HepG2 (cell line): Measurements from ENCODE around the gene MAP4K3. TPM values are rescaled to one million over a fixed set of nuclear protein-coding genes. Genes with fewer than 3 reads are reported as not detected.
"Not testable (repeated sequence)": the region's sequence is repeated elsewhere in the genome, so short reads cannot be mapped to it uniquely, and the experiment has no call there.

ENCODE experiments used
- ATAC-seq: fragments of 200-7000 bp; cut with Tn5 transposase; 3 replicates; pipeline ENCODE4 v1.9.1; 2020; ENCODE audit warnings: mild to moderate bottlenecking, moderate library complexity
- BruUV-seq: library from RNA; stranded (reverse); fragments of 400-500 nt; replicated peaks from 2 replicates; lab custom pipeline; 2021; lab: Mats Ljungman, UMichigan
- CTCF ChIA-PET: fragments of 300-600 bp; formaldehyde crosslinking; extraction: SDS; loops from one replicate; lab custom pipeline; 2021; ENCODE audit warnings: low total read pairs, inconsistent platforms, low intra/inter-chr PET ratio; lab: Yijun Ruan, JAX
- POLR2A ChIA-PET: fragments of 350-600 bp; sonication (Branson Sonifier 250); formaldehyde crosslinking; loops from one replicate; lab custom pipeline; 2020; ENCODE audit warnings: antibody characterized with exemption, inconsistent platforms; lab: Yijun Ruan, JAX
- DNase-seq: peaks from one replicate; pipeline ENCODE4 v3.0.0-alpha.2; 2015; ENCODE audit warnings: low spot score
- FAIRE-seq: peaks from 3 replicates; lab custom pipeline; 2011; peaks lifted over from hg19 to GRCh38; lab: Jason Lieb, UNC
- H2AFZ ChIP-seq: one replicate; pipeline ENCODE4 v1.6.1; 2011; ENCODE audit warnings: low read length, inconsistent platforms
- H3K27ac ChIP-seq: fragments of 300-600 bp; 3 replicates; pipeline ENCODE4 v1.8.0; 2011; ENCODE audit warnings: mixed run types, mild to moderate bottlenecking, mixed read lengths, low read length, inconsistent platforms; ENCODE audit not compliant: insufficient read depth; ENCODE audit errors: extremely low read length
- H3K27me3 ChIP-seq, 2 experiments: fragments of 200-600 bp in 1 of 2; 2 replicates in 1 of 2; 3 replicates in 1 of 2; pipeline versions ENCODE4 v1.6.0 to v1.8.0; 2011; ENCODE audit warnings: low read length in 2 of 2, mild to moderate bottlenecking in 2 of 2, moderate library complexity in 2 of 2, inconsistent platforms in 1 of 2; ENCODE audit not compliant: insufficient read depth in 2 of 2, control insufficient read depth in 1 of 2
- H3K36me3 ChIP-seq, 2 experiments: fragments of 200-600 bp in 1 of 2; replicated peaks in 1 of 2; 2 replicates in 1 of 2; 3 replicates in 1 of 2; pipeline versions ENCODE4 v1.5.1 to v1.8.0; 2011; ENCODE audit warnings: low read length in 2 of 2, inconsistent platforms in 1 of 2; ENCODE audit not compliant: insufficient read depth in 2 of 2, control insufficient read depth in 1 of 2
- H3K4me1 ChIP-seq: 2 replicates; pipeline ENCODE4 v1.5.1; 2012; ENCODE audit warnings: low read length, inconsistent platforms; ENCODE audit not compliant: insufficient read depth
- H3K4me2 ChIP-seq: 2 replicates; pipeline ENCODE4 v1.6.0; 2011; ENCODE audit warnings: low read depth, low read length, inconsistent platforms
- H3K4me3 ChIP-seq, 3 experiments: fragments of 200-600 bp in 1 of 3; sonication (generic), shearing (Covaris generic) in 1 of 3; replicated peaks in 1 of 3; 2 replicates each; pipeline ENCODE4 v1.5.1; 2011 to 2016; ENCODE audit warnings: low read length in 3 of 3, inconsistent platforms in 2 of 3, low read depth in 2 of 3, mild to moderate bottlenecking in 2 of 3, control low read depth in 1 of 3, mixed read lengths in 1 of 3; ENCODE audit not compliant: insufficient read depth in 1 of 3
- H3K79me2 ChIP-seq: one replicate; pipeline ENCODE4 v1.6.1; 2011; ENCODE audit warnings: low read length, inconsistent platforms; ENCODE audit not compliant: insufficient read depth
- H3K9ac ChIP-seq: 2 replicates; pipeline ENCODE4 v1.6.0; 2011; ENCODE audit warnings: mild to moderate bottlenecking, low read depth, low read length, inconsistent platforms; ENCODE audit not compliant: insufficient read depth
- H3K9me3 ChIP-seq: 2 replicates; pipeline ENCODE4 v1.5.1; 2012; ENCODE audit warnings: mild to moderate bottlenecking, low read length
- H4K20me1 ChIP-seq: 2 replicates; pipeline ENCODE4 v1.6.0; 2011; ENCODE audit warnings: inconsistent platforms, mild to moderate bottlenecking, low read length, moderate library complexity; ENCODE audit not compliant: insufficient read depth
- MAFK ChIP-seq, 2 experiments: IDR thresholded peaks in 1 of 2; conservative IDR thresholded peaks in 1 of 2; 2 replicates each; pipeline ENCODE4 v1.6.1; 2011; ENCODE audit warnings: improper control_type of control experiment in 2 of 2, low read length in 2 of 2
- ZBTB38 ChIP-seq: sonication (generic); formaldehyde crosslinking; IDR thresholded peaks from 2 replicates; pipeline ENCODE4 v1.5.1; 2020; ENCODE audit warnings: mild to moderate bottlenecking, missing genetic modification reagents
- WGBS: methylation state at CpG from one replicate; pipeline ENCODE4 v1.1.6; 2017; ENCODE audit warnings: low lambda C conversion rate; 5-methylcytosine and 5-hydroxymethylcytosine counted together
- in situ Hi-C: cut with HindIII; loops from 2 replicates; pipeline ENCODE4 v1.10.0; 2017; ENCODE audit warnings: low pct_unique_long_range_greater_than_20kb; ENCODE audit not compliant: extremely low pct_ligation_motif_present
- intact Hi-C: fragments of 100-400 bp; cut with micrococcal nuclease; formaldehyde crosslinking; loops from one replicate; pipeline ENCODE4 v1.10.0; 2022; ENCODE audit not compliant: unreplicated experiment
- polyA plus RNA-seq, 8 experiments: library from polyadenylated mRNA; depleted of rRNA in 3 of 8; stranded (reverse) in 7 of 8; unstranded in 1 of 8; fragments of >200 nt; fragmentation: Illumina TruSeq in 4 of 8; extraction: Trizol in 4 of 8; gene quantifications; 2 replicates each; pipeline versions ENCODE4 v1.2.1 to v1.2.3, GENCODE V29; 2011 to 2016; ENCODE audit warnings: low read depth in 4 of 8, missing spikeins in 1 of 8, mixed read lengths in 1 of 8; ENCODE audit not compliant: insufficient read depth in 1 of 8
- total RNA-seq, 5 experiments: library from RNA; depleted of rRNA; stranded (reverse); fragments of >200 nt; fragmentation: Illumina TruSeq; extraction: Trizol; gene quantifications; 2 replicates each; pipeline ENCODE4 v1.2.3, GENCODE V29; 2016; ENCODE audit warnings: low read depth in 1 of 5
- TF ChIP-seq, protein P1 (sequence below): sonication (generic); formaldehyde crosslinking; IDR thresholded peaks from 2 replicates; pipeline ENCODE4 v1.5.1; 2020; ENCODE audit warnings: mild to moderate bottlenecking, missing genetic modification reagents, moderate library complexity

The MAP4K3 gene
- total and polyA plus RNA-seq, 2 of the 13 experiments (the other 11 are each of a cell fraction or from before 2014, with no cell fraction given) = 45.9 to 53.2 TPM

DNA sequence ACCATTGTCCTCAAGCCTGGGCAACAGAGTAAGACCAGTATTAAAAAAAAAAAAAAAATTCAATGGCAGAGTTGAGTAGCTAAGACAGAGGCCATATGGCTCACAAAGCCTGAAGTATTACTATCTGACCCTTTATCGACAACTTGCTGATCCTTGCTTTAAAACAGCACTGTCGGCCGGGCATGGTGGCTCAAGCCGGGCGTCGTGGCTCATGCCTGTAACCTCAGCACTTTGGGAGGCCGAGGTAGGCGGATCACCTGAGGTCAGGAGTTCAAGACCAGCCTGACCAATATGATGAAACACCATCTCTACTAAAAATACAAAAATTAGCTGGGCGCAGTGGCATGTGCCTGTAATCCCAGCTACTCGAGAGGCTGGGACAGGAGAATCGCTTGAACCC, 53.0 kb downstream of the MAP4K3 start:
- ATAC-seq, H2AFZ ChIP-seq, CTCF ChIA-PET, H3K9me3 ChIP-seq, DNase-seq, H3K27ac ChIP-seq, H3K36me3 ChIP-seq, H3K4me2 ChIP-seq, H3K9ac ChIP-seq, H3K27me3 ChIP-seq, BruUV-seq, FAIRE-seq, H3K4me3 ChIP-seq: not testable (repeated sequence)
- TF ChIP-seq MAFK (conservative IDR thresholded peaks at IDR 0.05 in 1 of 2, IDR thresholded peaks at IDR 0.05 in 1 of 2; ENCODE audit: low read length in 2 of 2) (0 out of 4 replicates have a peak, but pooled peaks of 1 of the 2 experiments have one; percentile 6), ZBTB38 (CRISPR knock-in tag) (peak; percentile 46; the same call in 1 of the 2 replicates)
- TF ChIP-seq, protein P1, sequence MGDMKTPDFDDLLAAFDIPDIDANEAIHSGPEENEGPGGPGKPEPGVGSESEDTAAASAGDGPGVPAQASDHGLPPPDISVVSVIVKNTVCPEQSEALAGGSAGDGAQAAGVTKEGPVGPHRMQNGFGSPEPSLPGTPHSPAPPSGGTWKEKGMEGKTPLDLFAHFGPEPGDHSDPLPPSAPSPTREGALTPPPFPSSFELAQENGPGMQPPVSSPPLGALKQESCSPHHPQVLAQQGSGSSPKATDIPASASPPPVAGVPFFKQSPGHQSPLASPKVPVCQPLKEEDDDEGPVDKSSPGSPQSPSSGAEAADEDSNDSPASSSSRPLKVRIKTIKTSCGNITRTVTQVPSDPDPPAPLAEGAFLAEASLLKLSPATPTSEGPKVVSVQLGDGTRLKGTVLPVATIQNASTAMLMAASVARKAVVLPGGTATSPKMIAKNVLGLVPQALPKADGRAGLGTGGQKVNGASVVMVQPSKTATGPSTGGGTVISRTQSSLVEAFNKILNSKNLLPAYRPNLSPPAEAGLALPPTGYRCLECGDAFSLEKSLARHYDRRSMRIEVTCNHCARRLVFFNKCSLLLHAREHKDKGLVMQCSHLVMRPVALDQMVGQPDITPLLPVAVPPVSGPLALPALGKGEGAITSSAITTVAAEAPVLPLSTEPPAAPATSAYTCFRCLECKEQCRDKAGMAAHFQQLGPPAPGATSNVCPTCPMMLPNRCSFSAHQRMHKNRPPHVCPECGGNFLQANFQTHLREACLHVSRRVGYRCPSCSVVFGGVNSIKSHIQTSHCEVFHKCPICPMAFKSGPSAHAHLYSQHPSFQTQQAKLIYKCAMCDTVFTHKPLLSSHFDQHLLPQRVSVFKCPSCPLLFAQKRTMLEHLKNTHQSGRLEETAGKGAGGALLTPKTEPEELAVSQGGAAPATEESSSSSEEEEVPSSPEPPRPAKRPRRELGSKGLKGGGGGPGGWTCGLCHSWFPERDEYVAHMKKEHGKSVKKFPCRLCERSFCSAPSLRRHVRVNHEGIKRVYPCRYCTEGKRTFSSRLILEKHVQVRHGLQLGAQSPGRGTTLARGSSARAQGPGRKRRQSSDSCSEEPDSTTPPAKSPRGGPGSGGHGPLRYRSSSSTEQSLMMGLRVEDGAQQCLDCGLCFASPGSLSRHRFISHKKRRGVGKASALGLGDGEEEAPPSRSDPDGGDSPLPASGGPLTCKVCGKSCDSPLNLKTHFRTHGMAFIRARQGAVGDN (CRISPR knock-in tag) = peak; percentile 28; the same call in 1 of the 2 replicates
- peaks cover 26% of the 10 kb centered on the region for H4K20me1 ChIP-seq
- POLR2A ChIA-PET = interaction anchor here (0.8 kb wide), 1 partner anchor 52 kb away, joined by 3 read pairs; no protein-coding TSS in a partner anchor
- intact Hi-C loops (loop anchor here (2.0 kb wide), 1 partner anchor 23 kb away; no protein-coding TSS in a partner anchor), in situ Hi-C loops (loop anchor here (5.0 kb wide), 1 partner anchor 348 kb away; no protein-coding TSS in a partner anchor)
- peaks cover 97% of the 10 kb centered on the region for H3K79me2 ChIP-seq
- peaks cover 49% of the 10 kb centered on the region for H3K4me1 ChIP-seq
- WGBS = 98% methylated on average over 11 of the region's 11 CpGs
